Measurements from ENCODE around the gene ADGRF4.

ADGRF4 gene, protein sequence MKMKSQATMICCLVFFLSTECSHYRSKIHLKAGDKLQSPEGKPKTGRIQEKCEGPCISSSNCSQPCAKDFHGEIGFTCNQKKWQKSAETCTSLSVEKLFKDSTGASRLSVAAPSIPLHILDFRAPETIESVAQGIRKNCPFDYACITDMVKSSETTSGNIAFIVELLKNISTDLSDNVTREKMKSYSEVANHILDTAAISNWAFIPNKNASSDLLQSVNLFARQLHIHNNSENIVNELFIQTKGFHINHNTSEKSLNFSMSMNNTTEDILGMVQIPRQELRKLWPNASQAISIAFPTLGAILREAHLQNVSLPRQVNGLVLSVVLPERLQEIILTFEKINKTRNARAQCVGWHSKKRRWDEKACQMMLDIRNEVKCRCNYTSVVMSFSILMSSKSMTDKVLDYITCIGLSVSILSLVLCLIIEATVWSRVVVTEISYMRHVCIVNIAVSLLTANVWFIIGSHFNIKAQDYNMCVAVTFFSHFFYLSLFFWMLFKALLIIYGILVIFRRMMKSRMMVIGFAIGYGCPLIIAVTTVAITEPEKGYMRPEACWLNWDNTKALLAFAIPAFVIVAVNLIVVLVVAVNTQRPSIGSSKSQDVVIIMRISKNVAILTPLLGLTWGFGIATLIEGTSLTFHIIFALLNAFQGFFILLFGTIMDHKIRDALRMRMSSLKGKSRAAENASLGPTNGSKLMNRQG

DNA sequence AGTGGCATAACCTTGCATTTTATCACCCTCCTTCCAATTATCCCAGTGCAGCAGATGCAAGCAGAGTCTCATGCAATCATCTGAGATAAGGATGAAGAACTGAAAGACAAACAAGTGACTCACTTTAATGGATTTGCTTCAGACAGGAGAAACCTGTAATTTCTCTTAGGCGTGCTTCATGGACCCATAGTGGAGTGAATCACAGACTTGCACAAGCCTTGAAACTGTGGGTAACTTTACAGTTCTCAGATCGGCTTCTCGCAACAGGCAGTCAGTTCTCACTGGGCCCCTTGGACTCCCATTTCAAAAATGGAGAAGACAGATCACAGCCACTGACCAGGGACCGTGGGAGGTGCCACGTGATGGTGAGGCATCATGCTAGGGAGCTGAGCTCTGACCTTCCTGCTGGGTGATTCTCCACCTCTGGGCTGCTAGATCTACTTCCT, at the start of gene ADGRF4:
Gene ADGRF4 (plus strand): TSS at position 239 of the 446 bp plus-strand sequence. CDS start 8,666 bp downstream, outside the sequence.
- Histone ChIP-seq H3K4me3 (ENCODE audit: low read depth, low read length) (no peak within 1 kb of the TSS), H3K9ac (ENCODE audit: low read depth, low read length) (no peak within 1 kb of the TSS), H3K27ac (ENCODE audit: low read depth, low read length) (peak within 1 kb of the TSS; percentile 31), H3K27me3 (ENCODE audit: control insufficient read depth, insufficient read depth, low read length) (no peaks in the 10 kb centered on the region), H3K4me1 (ENCODE audit: control insufficient read depth, insufficient read depth, low read length) (peaks cover 15% of the 10 kb centered on the region), H3K36me3 (ENCODE audit: control insufficient read depth, insufficient read depth, low read length) (no peaks in the 10 kb centered on the region), H3K9me3 (ENCODE audit: control insufficient read depth, insufficient read depth, low read length) (no peaks in the 10 kb centered on the region)

DNA sequence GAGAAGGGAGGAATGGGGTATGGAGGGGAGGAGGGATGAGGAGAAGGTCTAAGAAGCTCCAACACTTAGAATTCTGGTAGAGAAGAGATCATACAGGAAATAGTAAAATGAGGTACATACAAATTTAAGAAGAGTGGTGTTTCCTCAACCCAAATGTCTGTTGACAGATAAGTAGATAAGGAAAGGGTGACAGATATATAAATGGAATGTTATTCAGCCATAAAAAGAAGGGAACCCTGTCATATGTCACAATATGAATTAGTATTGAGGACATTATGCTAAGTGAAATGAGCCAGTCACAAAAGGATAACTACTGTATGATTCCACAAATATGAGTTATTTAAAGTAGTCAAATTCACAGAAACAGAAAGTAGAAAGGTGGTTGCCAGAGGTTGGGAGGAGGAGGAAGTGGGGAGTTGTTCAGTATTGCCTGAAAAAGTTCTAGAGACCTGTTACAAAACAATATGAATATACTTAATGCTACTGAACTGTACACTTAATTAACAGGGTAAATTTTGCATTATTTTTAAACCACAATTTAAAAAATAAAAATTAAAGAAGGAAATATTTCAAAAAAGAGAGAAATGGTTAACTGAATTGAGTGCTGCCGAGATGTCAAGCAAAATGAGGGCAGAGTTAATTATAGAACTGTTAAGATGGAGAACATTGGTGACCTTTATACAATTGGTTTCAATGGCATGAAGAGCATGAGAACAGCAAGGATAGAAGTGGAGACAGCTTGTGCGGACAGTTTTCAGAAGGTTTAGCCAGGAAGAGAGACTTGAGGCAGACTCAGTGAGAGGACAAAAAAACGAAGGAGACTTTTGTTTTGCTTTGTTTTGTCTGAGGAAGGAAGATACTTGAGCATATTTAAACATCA, 47.6 kb upstream of the ADGRF4 start:
- H3K36me3 ChIP-seq (ENCODE audit: control insufficient read depth, insufficient read depth, low read length): no peaks in the 10 kb centered on the region
- no peak overlapping the region for H3K9ac ChIP-seq (ENCODE audit: low read depth, low read length)
- H3K4me1 ChIP-seq (ENCODE audit: control insufficient read depth, insufficient read depth, low read length): peaks cover 9% of the 10 kb centered on the region
- no peaks in the 10 kb centered on the region for H3K27me3 ChIP-seq (ENCODE audit: control insufficient read depth, insufficient read depth, low read length)
- H3K9me3 ChIP-seq (ENCODE audit: control insufficient read depth, insufficient read depth, low read length): no peaks in the 10 kb centered on the region
- H3K4me3 ChIP-seq (ENCODE audit: low read depth, low read length): no peak overlapping the region
- no peak overlapping the region for H3K27ac ChIP-seq (ENCODE audit: low read depth, low read length)

DNA sequence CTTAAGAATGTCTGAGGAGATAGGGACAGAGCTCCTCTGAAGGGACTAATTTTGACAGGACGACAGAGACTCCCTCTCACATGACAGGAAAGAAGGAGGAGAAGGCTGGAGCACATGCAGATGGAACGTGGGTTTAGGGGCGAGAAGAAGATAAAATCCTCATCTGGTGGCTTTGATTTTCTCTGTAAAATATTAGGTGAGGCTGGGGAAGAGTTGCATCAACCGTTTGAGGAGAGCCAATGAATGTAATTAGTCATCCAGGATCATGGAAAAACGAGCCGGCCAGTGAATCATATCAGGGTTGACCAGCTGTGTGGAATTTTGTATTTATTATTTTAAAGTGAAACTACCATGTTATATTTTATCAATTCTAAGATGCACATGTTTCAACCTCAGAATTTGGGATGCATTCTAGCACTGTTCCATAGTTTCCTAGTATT, 46.9 kb upstream of the ADGRF4 start:
- no peak overlapping the region for H3K4me3 ChIP-seq (ENCODE audit: low read depth, low read length)
- no peaks in the 10 kb centered on the region for H3K36me3 ChIP-seq (ENCODE audit: control insufficient read depth, insufficient read depth, low read length)
- H3K9me3 ChIP-seq (ENCODE audit: control insufficient read depth, insufficient read depth, low read length): no peaks in the 10 kb centered on the region
- no peak overlapping the region for H3K9ac ChIP-seq (ENCODE audit: low read depth, low read length)
- peaks cover 16% of the 10 kb centered on the region for H3K4me1 ChIP-seq (ENCODE audit: control insufficient read depth, insufficient read depth, low read length)
- no peak overlapping the region for H3K27ac ChIP-seq (ENCODE audit: low read depth, low read length)
- no peaks in the 10 kb centered on the region for H3K27me3 ChIP-seq (ENCODE audit: control insufficient read depth, insufficient read depth, low read length)

DNA sequence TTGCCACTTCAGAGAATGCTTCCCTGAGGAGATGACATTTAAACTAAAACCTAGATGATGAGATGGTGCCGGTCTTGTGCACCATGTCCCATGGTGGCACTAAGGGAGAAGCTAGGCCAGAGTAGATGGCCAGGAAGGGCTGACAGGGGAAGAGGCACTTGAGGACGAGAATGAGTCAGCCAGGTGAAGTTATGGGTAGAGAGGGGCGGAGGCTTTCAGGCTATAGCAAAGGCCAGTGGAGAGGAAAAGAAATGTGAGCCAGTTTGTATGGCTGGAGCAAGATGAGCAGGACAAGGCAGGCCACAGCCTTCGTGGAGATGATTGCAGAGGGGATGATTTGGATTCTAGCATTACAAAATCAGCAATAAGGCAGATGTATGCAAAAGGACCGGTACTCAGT, 44.7 kb upstream of the ADGRF4 start:
- Histone ChIP-seq H3K4me3 (ENCODE audit: low read depth, low read length) (no peak overlapping the region), H3K36me3 (ENCODE audit: control insufficient read depth, insufficient read depth, low read length) (no peaks in the 10 kb centered on the region), H3K27ac (ENCODE audit: low read depth, low read length) (no peak overlapping the region), H3K9me3 (ENCODE audit: control insufficient read depth, insufficient read depth, low read length) (no peaks in the 10 kb centered on the region), H3K27me3 (ENCODE audit: control insufficient read depth, insufficient read depth, low read length) (no peaks in the 10 kb centered on the region), H3K4me1 (ENCODE audit: control insufficient read depth, insufficient read depth, low read length) (peaks cover 16% of the 10 kb centered on the region), H3K9ac (ENCODE audit: low read depth, low read length) (no peak overlapping the region)

DNA sequence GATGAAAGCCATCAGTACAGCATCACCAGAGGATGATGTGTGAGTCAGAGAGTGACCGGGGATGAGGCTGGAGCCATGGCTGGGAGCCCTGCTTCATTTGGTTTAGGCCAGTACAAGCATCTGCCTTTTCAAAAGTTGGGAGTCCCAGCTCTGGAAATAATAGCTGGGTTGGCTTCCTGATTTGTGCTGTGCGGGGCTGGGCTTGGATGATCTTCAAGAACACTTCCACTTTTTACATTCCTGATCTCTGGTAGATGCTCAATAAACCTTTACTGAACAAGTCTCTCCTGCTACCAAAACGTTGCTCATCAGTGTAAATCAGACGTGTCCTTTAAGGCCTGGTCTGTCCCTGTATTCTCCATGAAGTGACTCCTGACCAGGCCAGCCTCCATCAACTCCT, 44.1 kb upstream of the ADGRF4 start:
- peaks cover 16% of the 10 kb centered on the region for H3K4me1 ChIP-seq (ENCODE audit: control insufficient read depth, insufficient read depth, low read length)
- H3K4me3 ChIP-seq (ENCODE audit: low read depth, low read length): no peak overlapping the region
- H3K36me3 ChIP-seq (ENCODE audit: control insufficient read depth, insufficient read depth, low read length): no peaks in the 10 kb centered on the region
- H3K27ac ChIP-seq (ENCODE audit: low read depth, low read length): no peak overlapping the region
- H3K9ac ChIP-seq (ENCODE audit: low read depth, low read length): no peak overlapping the region
- H3K27me3 ChIP-seq (ENCODE audit: control insufficient read depth, insufficient read depth, low read length): no peaks in the 10 kb centered on the region
- no peaks in the 10 kb centered on the region for H3K9me3 ChIP-seq (ENCODE audit: control insufficient read depth, insufficient read depth, low read length)

DNA sequence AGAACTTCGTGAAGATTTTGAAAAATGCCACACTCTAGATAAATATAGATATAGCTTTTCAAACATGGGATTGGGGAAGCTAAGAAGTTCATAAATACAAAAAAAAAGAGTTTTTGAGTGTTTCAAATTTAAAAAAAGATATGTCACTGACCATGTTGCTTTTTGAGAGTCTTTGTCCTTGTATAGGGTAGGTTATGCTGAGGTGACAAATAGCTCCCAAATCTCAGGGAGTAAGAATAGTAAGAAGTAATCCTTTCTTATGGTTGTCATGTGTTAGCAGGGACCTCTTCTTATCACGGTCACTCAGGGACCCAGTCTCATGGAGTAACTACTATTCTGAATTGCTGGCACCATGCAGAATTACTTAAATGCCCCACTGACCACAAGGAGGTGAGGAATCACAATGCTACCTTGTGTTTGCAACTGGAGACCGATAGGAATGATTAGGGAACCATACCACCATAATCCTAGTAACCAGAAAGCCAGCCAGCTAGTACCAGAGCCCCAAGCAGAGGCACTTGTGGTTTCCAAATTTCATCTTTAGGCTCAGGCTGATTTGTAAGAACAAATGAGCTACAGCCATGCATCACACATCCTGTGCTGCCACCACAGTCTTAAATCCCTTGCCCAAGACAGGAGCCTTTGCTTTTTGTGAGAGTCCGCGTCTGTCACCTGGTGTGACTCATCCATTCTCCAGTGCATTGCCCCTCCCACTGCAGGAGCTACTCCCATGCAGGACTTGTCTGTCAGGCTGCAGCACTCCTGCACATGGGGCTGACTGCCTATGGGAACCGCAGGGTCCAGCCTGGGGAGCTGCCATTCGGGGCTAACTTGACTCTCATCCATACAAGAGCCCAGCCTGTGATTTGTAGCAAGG, 42.4 kb upstream of the ADGRF4 start:
- H3K27ac ChIP-seq (ENCODE audit: low read depth, low read length): peak overlapping the region; percentile 73
- no peaks in the 10 kb centered on the region for H3K27me3 ChIP-seq (ENCODE audit: control insufficient read depth, insufficient read depth, low read length)
- H3K4me1 ChIP-seq (ENCODE audit: control insufficient read depth, insufficient read depth, low read length): peaks cover 13% of the 10 kb centered on the region
- no peak overlapping the region for H3K4me3 ChIP-seq (ENCODE audit: low read depth, low read length)
- no peaks in the 10 kb centered on the region for H3K36me3 ChIP-seq (ENCODE audit: control insufficient read depth, insufficient read depth, low read length)
- no peak overlapping the region for H3K9ac ChIP-seq (ENCODE audit: low read depth, low read length)
- H3K9me3 ChIP-seq (ENCODE audit: control insufficient read depth, insufficient read depth, low read length): no peaks in the 10 kb centered on the region

DNA sequence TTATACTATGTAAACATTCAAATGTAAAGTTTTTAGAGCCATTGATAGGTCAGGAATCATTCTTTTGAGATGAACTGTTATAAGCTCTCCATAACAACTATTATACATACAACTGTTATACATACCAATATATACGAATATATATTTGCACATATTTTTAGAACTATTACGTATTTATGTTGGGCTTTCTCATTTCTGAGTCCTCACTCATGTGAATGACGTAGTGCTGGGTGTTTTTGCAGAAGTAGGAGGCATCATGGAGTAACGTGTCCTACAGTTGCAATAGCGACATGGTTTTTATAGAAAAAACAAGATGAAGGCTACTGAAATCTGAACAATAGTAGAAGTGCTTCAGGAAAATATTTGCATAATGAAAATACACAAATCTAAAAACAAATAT, 36.4 kb upstream of the ADGRF4 start:
- H3K27ac ChIP-seq (ENCODE audit: low read depth, low read length): no peak overlapping the region
- H3K27me3 ChIP-seq (ENCODE audit: control insufficient read depth, insufficient read depth, low read length): no peaks in the 10 kb centered on the region
- no peak overlapping the region for H3K4me3 ChIP-seq (ENCODE audit: low read depth, low read length)

DNA sequence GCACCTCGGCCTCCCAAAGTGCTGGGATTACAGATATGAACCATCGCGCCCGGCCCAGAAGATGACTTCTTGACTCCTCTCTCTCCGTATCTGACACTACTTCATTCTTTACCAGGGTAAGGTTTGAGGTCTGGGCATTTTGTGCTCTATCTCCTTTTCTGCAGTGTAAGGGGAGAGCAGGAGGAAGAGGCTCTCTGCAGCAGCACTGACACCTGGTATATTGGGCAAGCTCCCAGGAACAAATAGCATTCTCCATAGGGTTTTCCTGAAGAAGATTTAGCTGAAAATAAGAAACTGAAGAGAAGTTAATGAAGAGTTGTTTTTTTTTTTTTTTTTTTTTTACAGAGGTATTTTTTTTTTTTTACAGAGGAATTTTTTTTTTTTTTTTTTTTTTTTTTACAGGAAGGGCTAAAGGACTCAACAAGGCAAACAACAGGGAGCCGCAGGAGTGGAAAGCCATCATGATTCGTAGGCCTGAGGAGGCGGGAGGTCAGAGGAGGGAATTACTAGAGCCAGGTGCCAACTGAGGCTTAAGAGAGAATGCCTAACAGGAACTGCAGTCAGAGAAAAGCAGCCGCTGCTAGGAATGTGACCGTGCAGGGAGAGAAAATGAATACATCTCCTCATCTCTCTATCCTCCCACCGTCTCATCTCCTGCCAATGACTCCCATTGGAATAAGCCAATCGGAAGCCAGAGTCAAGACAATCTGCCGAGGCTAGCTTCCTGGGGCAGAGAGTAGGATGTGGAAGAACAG, 34.7 kb upstream of the ADGRF4 start:
- 0 out of 2 replicates have a peak, but pooled peaks cover 8% of the 10 kb centered on the region for H3K4me1 ChIP-seq (ENCODE audit: control insufficient read depth, insufficient read depth, low read length)
- no peaks in the 10 kb centered on the region for H3K36me3 ChIP-seq (ENCODE audit: control insufficient read depth, insufficient read depth, low read length)
- no peak overlapping the region for H3K4me3 ChIP-seq (ENCODE audit: low read depth, low read length)
- H3K27me3 ChIP-seq (ENCODE audit: control insufficient read depth, insufficient read depth, low read length): no peaks in the 10 kb centered on the region
- H3K27ac ChIP-seq (ENCODE audit: low read depth, low read length): peak overlapping the region; percentile 83
- H3K9ac ChIP-seq (ENCODE audit: low read depth, low read length): no peak overlapping the region
- no peaks in the 10 kb centered on the region for H3K9me3 ChIP-seq (ENCODE audit: control insufficient read depth, insufficient read depth, low read length)

More for the DNA sequence above, 36.4 kb upstream of the ADGRF4 start:
- H3K36me3 ChIP-seq (ENCODE audit: control insufficient read depth, insufficient read depth, low read length): no peaks in the 10 kb centered on the region
- no peak overlapping the region for H3K9ac ChIP-seq (ENCODE audit: low read depth, low read length)
- 0 out of 2 replicates have a peak, but pooled peaks cover 8% of the 10 kb centered on the region for H3K4me1 ChIP-seq (ENCODE audit: control insufficient read depth, insufficient read depth, low read length)
- H3K9me3 ChIP-seq (ENCODE audit: control insufficient read depth, insufficient read depth, low read length): no peaks in the 10 kb centered on the region

DNA sequence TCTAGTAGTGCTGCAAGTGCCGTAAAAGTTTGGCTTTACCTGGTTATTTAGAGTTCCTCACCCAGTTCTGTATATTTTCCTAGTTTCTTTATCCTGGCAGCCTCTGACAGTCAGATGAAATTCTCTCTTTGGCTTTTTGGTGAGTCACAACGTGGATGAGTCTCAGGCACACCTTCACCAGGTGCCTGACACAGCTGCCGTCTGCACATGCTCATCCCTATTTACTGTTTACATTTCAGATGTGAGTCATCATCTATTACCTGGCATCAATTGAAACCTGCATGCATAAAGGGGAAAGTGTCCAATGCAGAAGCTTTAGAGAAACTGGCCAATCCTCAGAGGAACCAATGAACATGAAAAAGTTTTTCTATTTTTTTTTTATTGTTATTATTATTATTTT, 33.3 kb upstream of the ADGRF4 start:
- Histone ChIP-seq H3K4me3 (ENCODE audit: low read depth, low read length) (no peak overlapping the region), H3K36me3 (ENCODE audit: control insufficient read depth, insufficient read depth, low read length) (no peaks in the 10 kb centered on the region), H3K9ac (ENCODE audit: low read depth, low read length) (no peak overlapping the region), H3K27ac (ENCODE audit: low read depth, low read length) (no peak overlapping the region), H3K9me3 (ENCODE audit: control insufficient read depth, insufficient read depth, low read length) (no peaks in the 10 kb centered on the region), H3K27me3 (ENCODE audit: control insufficient read depth, insufficient read depth, low read length) (no peaks in the 10 kb centered on the region), H3K4me1 (ENCODE audit: control insufficient read depth, insufficient read depth, low read length) (peaks cover 18% of the 10 kb centered on the region)

Measured in HUES48 (cell line).